ENCODE results near the gene SHB. TPM values are rescaled to one million over a fixed set of nuclear protein-coding genes. Genes with fewer than 3 reads are reported as not detected.

SHB gene
- total and polyA plus RNA-seq, 2 of the 13 experiments (the other 11 are each of a cell fraction or from before 2014, with no cell fraction given) = 19.4 to 20.7 TPM

DNA sequence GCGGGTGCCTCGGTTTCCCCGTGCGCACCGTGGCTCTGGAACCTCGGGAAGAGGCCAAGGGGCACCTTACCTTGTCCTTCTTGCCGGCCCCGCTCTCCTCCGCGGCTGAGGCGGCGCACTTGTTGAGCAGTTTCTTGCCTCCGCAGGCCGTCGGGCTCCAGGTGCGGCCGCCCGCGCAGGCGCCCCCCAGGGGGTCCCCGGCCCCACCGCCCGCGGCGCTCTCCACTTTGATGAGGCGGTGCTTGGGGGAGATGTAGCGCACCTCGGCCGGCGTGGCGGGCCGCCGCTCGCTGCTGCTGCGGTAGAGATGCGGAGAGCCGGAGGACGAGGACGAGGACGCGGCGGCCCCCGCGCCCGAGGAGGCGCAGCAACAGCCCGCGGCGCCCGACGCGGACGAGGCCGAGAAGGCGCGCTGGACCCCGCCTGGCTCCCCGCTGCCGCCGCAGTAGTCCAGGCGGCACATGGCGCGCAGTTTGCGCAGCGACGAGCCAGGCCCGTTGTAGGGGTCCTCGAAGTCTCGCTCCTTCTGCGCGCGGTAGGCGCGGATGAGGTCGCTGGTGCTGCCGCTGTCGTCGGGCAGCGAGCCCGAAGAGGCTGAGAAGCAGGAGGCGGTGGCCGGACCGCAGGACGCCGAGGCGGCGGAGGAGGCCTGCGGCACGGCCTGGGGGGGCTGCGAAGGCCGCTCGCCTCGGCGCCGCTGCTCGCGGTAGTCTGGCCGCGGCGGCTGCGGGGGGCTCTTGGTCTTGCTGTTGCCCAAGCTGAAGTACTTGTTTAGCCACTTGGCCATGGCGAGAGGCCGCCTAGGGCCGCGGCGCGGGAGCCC lies 957 bp downstream of the SHB start (continued):
- TF ChIP-seq ZHX2 (IDR thresholded peaks at IDR 0.05; ENCODE audit: low read depth) = no peak
- TF ChIP-seq ZHX2 (CRISPR knock-in tag; IDR thresholded peaks at IDR 0.05; ENCODE audit: borderline replicate concordance) = peak; percentile 32; the same call in 1 of the 2 replicates
- TF ChIP-seq ZNF724P (CRISPR knock-in tag; IDR thresholded peaks at IDR 0.05; ENCODE audit: borderline replicate concordance) = no peak; the same call in 1 of the 2 replicates
- TF ChIP-seq THAP8 (CRISPR knock-in tag; IDR thresholded peaks at IDR 0.05; ENCODE audit: borderline replicate concordance) = no peak
- no peak for TF ChIP-seq KLF13 (CRISPR knock-in tag; IDR thresholded peaks at IDR 0.05)
- no peak for TF ChIP-seq ZNF703 (CRISPR knock-in tag; IDR thresholded peaks at IDR 0.05; ENCODE audit: borderline replicate concordance)
- TF ChIP-seq POLR2AphosphoS5 (IDR thresholded peaks at IDR 0.05; ENCODE audit: low read depth, low read length) = no peak
- no peak for TF ChIP-seq ZNF564 (CRISPR knock-in tag; IDR thresholded peaks at IDR 0.05)
- TF ChIP-seq FIP1L1 (IDR thresholded peaks at IDR 0.05; ENCODE audit: borderline replicate concordance, insufficient read depth, low read depth, low read length) = no peak
- no peak for TF ChIP-seq FOXP1 (IDR thresholded peaks at IDR 0.05)
- TF ChIP-seq FOXP1 (CRISPR knock-in tag; IDR thresholded peaks at IDR 0.05) = no peak
- no peak for TF ChIP-seq THAP7 (CRISPR knock-in tag; IDR thresholded peaks at IDR 0.05)
- no peak for TF ChIP-seq SMYD3 (CRISPR knock-in tag; IDR thresholded peaks at IDR 0.05)
- TF ChIP-seq KAT7 (CRISPR knock-in tag; IDR thresholded peaks at IDR 0.05; ENCODE audit: borderline replicate concordance) = no peak; the same call in 1 of the 2 replicates
- 0 out of 2 replicates have a peak, but pooled peaks have one; percentile 33 for TF ChIP-seq MYPOP (CRISPR knock-in tag; IDR thresholded peaks at IDR 0.05)
- no peak for TF ChIP-seq TBX3 (IDR thresholded peaks at IDR 0.05; ENCODE audit: borderline replicate concordance)
- no peak for TF ChIP-seq GABPB1 (CRISPR knock-in tag; IDR thresholded peaks at IDR 0.05)
- TF ChIP-seq ARID3A (IDR thresholded peaks at IDR 0.05; ENCODE audit: low read depth, low read length) = no peak

Measured in HepG2 (cell line).